ENCODE data around the gene MOB3B. TPM values are rescaled to one million over a fixed set of nuclear protein-coding genes. Genes with fewer than 3 reads are reported as not detected.

Gene MOB3B
- total RNA-seq, 1 donor from 2014 or later: 1.1 TPM

GRCh38 chr9:27382975-27383374, 146.6 kb downstream of the MOB3B start:
- Histone ChIP-seq H3K36me3 (ENCODE audit: control insufficient read depth, insufficient read depth, low read length) (peaks cover 1% of the 10 kb centered on the region), H3K27me3 (ENCODE audit: control insufficient read depth, insufficient read depth, low read length) (no peaks in the 10 kb centered on the region), H3K4me3 (ENCODE audit: low read depth, low read length) (no peak overlapping the region)
- DNase-seq (ENCODE audit: low read depth) (no peak), FAIRE-seq (no peak)
- no peak for TF ChIP-seq CTCF (IDR thresholded peaks at IDR 0.05; ENCODE audit: insufficient read depth, low read length, severe bottlenecking)

- no peak overlapping the region for H3K4me3 ChIP-seq (ENCODE audit: low read depth, low read length)
- H3K27me3 ChIP-seq (ENCODE audit: control insufficient read depth, insufficient read depth, low read length): no peaks in the 10 kb centered on the region
- TF ChIP-seq CTCF (IDR thresholded peaks at IDR 0.05; ENCODE audit: insufficient read depth, low read length, severe bottlenecking): no peak
- FAIRE-seq (no peak), DNase-seq (ENCODE audit: low read depth) (peak; percentile 55)
- peaks cover 1% of the 10 kb centered on the region for H3K36me3 ChIP-seq (ENCODE audit: control insufficient read depth, insufficient read depth, low read length)
Observed at GRCh38 chr9:27382308-27382707, 147.3 kb downstream of the MOB3B start.

- Histone ChIP-seq H3K4me3 (ENCODE audit: low read depth, low read length) (no peak overlapping the region), H3K27me3 (ENCODE audit: control insufficient read depth, insufficient read depth, low read length) (no peaks in the 10 kb centered on the region), H3K36me3 (ENCODE audit: control insufficient read depth, insufficient read depth, low read length) (no peaks in the 10 kb centered on the region)
- DNase-seq (ENCODE audit: low read depth) (no peak), FAIRE-seq (no peak)
- no peak for TF ChIP-seq CTCF (IDR thresholded peaks at IDR 0.05; ENCODE audit: insufficient read depth, low read length, severe bottlenecking)
Observed at GRCh38 chr9:27379311-27380251, 150.0 kb downstream of the MOB3B start.

GRCh38 chr9:27377811-27378456, 151.7 kb downstream of the MOB3B start:
- TF ChIP-seq CTCF (IDR thresholded peaks at IDR 0.05; ENCODE audit: insufficient read depth, low read length, severe bottlenecking): no peak
- FAIRE-seq (peak; percentile 86), DNase-seq (ENCODE audit: low read depth) (no peak)
- no peaks in the 10 kb centered on the region for H3K36me3 ChIP-seq (ENCODE audit: control insufficient read depth, insufficient read depth, low read length)
- H3K4me3 ChIP-seq (ENCODE audit: low read depth, low read length): no peak overlapping the region
- no peaks in the 10 kb centered on the region for H3K27me3 ChIP-seq (ENCODE audit: control insufficient read depth, insufficient read depth, low read length)

GRCh38 chr9:27377147-27377807, 152.3 kb downstream of the MOB3B start:
- Histone ChIP-seq H3K27me3 (ENCODE audit: control insufficient read depth, insufficient read depth, low read length) (no peaks in the 10 kb centered on the region), H3K4me3 (ENCODE audit: low read depth, low read length) (no peak overlapping the region), H3K36me3 (ENCODE audit: control insufficient read depth, insufficient read depth, low read length) (no peaks in the 10 kb centered on the region)
- DNase-seq (ENCODE audit: low read depth) (peak; percentile 59), FAIRE-seq (no peak)
- no peak for TF ChIP-seq CTCF (IDR thresholded peaks at IDR 0.05; ENCODE audit: insufficient read depth, low read length, severe bottlenecking)

Data from bronchial epithelial cell (primary cell).